ENCODE results near the gene RAPGEF1.

Gene RAPGEF1

DNA sequence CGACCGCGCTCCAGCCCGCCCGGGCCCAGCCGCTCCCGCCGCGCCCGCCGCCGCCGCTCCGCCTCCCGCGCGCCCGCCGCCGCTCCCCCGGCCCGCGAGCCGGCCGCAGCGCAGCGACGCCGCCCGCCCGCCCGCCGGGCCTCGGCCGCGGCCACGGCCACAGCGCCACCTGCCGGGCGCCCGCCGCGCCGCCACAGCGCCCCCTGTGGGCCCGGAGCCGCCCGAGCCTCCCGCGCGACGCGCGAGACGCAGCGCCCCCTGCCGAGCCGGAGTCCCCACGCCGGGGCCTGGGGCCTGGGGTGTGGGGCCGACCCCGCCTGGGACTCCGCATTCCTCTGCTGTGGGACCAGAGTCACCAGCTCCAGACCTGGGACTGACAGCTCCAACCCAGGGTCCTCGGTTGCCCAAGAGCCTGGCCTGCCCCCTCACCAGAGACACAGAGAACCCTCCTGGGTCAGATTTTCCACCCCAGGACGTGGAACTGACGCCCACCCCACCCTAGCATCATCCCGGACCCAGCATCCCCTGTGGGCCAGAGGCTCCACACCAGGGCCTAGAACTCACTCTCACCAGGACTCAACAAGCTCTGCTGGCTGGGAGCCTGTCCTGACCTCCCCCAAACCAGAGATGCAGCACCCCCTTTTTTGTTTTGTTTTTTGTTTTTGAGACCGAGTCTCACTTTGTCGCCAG, at the start of gene RAPGEF1:
TSS of gene RAPGEF1 (minus strand) at position 118 of the 690 bp plus-strand sequence. CDS start 246 bp downstream, outside the sequence.
- TF ChIP-seq CTCF (conservative IDR thresholded peaks at IDR 0.05; ENCODE audit: control insufficient read depth, insufficient read depth, low read depth, low read length) = no peak
- peak within 1 kb of the TSS; percentile 75 for H3K4me3 ChIP-seq (ENCODE audit: control insufficient read depth, low read depth, low read length)
- no peak for DNase-seq (ENCODE audit: low read depth)

- TF ChIP-seq CTCF (conservative IDR thresholded peaks at IDR 0.05; ENCODE audit: control insufficient read depth, insufficient read depth, low read depth, low read length) = no peak
- DNase-seq (ENCODE audit: low read depth) = no peak
Observed at GRCh38 chr9:131788851-131789250, 49.0 kb upstream of the RAPGEF1 start.

GRCh38 chr9:131787838-131788237, 48.0 kb upstream of the RAPGEF1 start:
- TF ChIP-seq CTCF (conservative IDR thresholded peaks at IDR 0.05; ENCODE audit: control insufficient read depth, insufficient read depth, low read depth, low read length) = no peak
- no peak overlapping the region for H3K4me3 ChIP-seq (ENCODE audit: control insufficient read depth, low read depth, low read length)
- no peak for DNase-seq (ENCODE audit: low read depth)

More at GRCh38 chr9:131788851-131789250, 49.0 kb upstream of the RAPGEF1 start:
- H3K4me3 ChIP-seq (ENCODE audit: control insufficient read depth, low read depth, low read length) = no peak overlapping the region

DNA sequence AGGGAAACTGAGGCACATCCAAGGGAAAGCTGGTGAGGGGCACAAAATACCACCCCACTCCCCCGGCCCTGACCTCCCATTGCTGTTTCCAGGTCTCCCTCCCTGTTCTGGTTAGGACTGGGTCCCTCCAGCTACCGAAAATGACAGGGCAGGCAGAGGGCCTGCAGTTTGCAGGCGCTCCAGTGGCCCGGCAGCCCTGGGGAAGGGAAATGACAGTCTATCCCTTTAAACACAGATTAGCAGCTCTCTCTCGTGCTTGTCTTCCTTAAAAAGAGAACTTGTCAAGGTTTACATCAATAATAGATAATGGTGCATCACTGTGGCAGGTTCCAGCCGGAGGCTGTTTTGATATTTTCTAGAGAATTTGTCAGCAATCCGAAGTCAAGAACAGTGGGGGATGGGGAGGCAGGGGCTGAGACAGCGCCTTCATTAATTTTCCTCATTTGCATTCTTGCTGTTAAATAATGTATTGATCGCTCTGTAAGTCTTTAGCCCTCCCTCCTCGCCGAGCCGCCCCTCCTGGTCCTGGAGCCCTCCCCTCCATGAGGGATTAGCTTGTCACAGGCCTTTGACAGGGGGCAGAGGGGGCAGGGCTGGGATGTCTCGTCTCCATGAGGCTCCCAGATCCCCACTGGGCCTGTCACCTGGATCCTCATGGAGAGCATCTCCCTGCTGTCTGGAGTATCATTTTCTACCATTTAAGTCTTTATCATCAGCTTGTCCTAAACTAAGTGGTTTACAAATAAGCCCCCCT, 45.0 kb upstream of the RAPGEF1 start:
- no peak for TF ChIP-seq CTCF (conservative IDR thresholded peaks at IDR 0.05; ENCODE audit: control insufficient read depth, insufficient read depth, low read depth, low read length)
- H3K4me3 ChIP-seq (ENCODE audit: control insufficient read depth, low read depth, low read length) = no peak overlapping the region
- no peak for DNase-seq (ENCODE audit: low read depth)

DNA sequence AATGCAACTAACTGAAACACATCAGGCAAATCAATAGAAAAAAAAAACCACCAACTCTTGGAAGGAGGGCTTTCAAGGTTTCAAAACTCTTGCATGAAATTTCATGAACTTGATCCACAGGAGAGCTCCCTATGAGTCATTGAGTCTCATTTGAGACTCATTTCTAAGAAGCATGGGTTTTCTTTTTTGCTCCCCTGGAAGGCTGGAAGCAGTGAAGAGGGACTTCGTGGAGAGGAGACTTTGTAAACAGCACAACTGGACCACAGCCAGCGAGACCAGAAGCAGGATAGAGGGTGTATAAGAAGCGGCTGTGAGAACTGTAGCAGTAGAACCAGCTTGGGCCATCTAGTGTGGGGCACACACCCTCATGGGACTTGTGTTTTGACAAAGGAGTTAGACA, 41.2 kb upstream of the RAPGEF1 start:
- peak; percentile 23 for DNase-seq (ENCODE audit: low read depth)
- no peak overlapping the region for H3K4me3 ChIP-seq (ENCODE audit: control insufficient read depth, low read depth, low read length)
- no peak for TF ChIP-seq CTCF (conservative IDR thresholded peaks at IDR 0.05; ENCODE audit: control insufficient read depth, insufficient read depth, low read depth, low read length)

- H3K4me3 ChIP-seq (ENCODE audit: control insufficient read depth, low read depth, low read length) = no peak overlapping the region
- DNase-seq (ENCODE audit: low read depth) = peak; percentile 40
- TF ChIP-seq CTCF (conservative IDR thresholded peaks at IDR 0.05; ENCODE audit: control insufficient read depth, insufficient read depth, low read depth, low read length) = no peak
Observed at GRCh38 chr9:131776473-131776872, 36.6 kb upstream of the RAPGEF1 start.
